ENCODE results near the gene POLR1G.

The POLR1G gene

GRCh38 chr19:45446295-45446694 is 39.9 kb downstream of the POLR1G start:
- WGBS (ENCODE audit: insufficient coverage, insufficient read length): no CpG with 5 or more reads among the region's 6 CpGs
- Histone ChIP-seq H3K27me3 (ENCODE audit: control insufficient read depth, insufficient read depth, low read length) (no peaks in the 10 kb centered on the region), H3K9me3 (ENCODE audit: control insufficient read depth, insufficient read depth, low read length) (no peaks in the 10 kb centered on the region), H3K4me1 (ENCODE audit: control insufficient read depth, insufficient read depth, low read length) (peaks cover 5% of the 10 kb centered on the region; the same call in 1 of the 2 replicates), H3K4me3 (ENCODE audit: low read length) (no peak overlapping the region), H3K27ac (ENCODE audit: low read length) (no peak overlapping the region), H3K36me3 (ENCODE audit: control insufficient read depth, insufficient read depth, low read length) (no peaks in the 10 kb centered on the region)
- no peak for DNase-seq (ENCODE audit: low read depth, low spot score)

DNA sequence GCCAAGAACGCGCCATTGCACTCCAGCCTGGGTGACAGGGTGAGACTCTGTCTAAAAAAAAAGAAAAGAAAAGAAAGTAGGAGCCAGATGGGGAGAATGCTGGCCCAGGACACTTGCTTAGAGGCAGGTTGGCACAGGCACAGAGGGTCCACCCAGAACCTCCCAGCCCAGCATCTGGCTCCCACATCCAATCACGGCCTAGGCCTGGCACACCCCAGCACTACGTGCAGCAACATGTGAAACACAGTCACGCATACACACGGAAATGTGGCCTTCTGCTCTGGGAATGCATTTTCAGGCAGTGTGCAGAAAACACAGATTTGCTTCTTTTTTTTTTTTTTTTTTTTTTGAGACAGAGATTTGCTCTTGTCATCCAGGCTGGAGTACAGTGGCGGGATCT is 40.5 kb downstream of the POLR1G start:
- DNase-seq (ENCODE audit: low read depth, low spot score): no peak
- H3K4me1 ChIP-seq (ENCODE audit: control insufficient read depth, insufficient read depth, low read length): peaks cover 5% of the 10 kb centered on the region; the same call in 1 of the 2 replicates
- no peak overlapping the region for H3K27ac ChIP-seq (ENCODE audit: low read length)
- no peaks in the 10 kb centered on the region for H3K36me3 ChIP-seq (ENCODE audit: control insufficient read depth, insufficient read depth, low read length)
- no CpG with 5 or more reads among the region's 7 CpGs for WGBS (ENCODE audit: insufficient coverage, insufficient read length)
- H3K9me3 ChIP-seq (ENCODE audit: control insufficient read depth, insufficient read depth, low read length): no peaks in the 10 kb centered on the region
- no peak overlapping the region for H3K4me3 ChIP-seq (ENCODE audit: low read length)
- H3K27me3 ChIP-seq (ENCODE audit: control insufficient read depth, insufficient read depth, low read length): peaks cover 2% of the 10 kb centered on the region; the same call in 1 of the 2 replicates

- H3K27me3 ChIP-seq (ENCODE audit: control insufficient read depth, insufficient read depth, low read length): peaks cover 2% of the 10 kb centered on the region; the same call in 1 of the 2 replicates
- no CpG with 5 or more reads among the region's 3 CpGs for WGBS (ENCODE audit: insufficient coverage, insufficient read length)
- no peaks in the 10 kb centered on the region for H3K36me3 ChIP-seq (ENCODE audit: control insufficient read depth, insufficient read depth, low read length)
- no peak overlapping the region for H3K27ac ChIP-seq (ENCODE audit: low read length)
- H3K4me1 ChIP-seq (ENCODE audit: control insufficient read depth, insufficient read depth, low read length): peaks cover 2% of the 10 kb centered on the region; the same call in 1 of the 2 replicates
- no peak overlapping the region for H3K4me3 ChIP-seq (ENCODE audit: low read length)
- H3K9me3 ChIP-seq (ENCODE audit: control insufficient read depth, insufficient read depth, low read length): no peaks in the 10 kb centered on the region
- no peak for DNase-seq (ENCODE audit: low read depth, low spot score)
These were observed 41.9 kb downstream of the POLR1G start for GRCh38 chr19:45448425-45448756.

- no CpG with 5 or more reads among the region's 7 CpGs for WGBS (ENCODE audit: insufficient coverage, insufficient read length)
- no peak overlapping the region for H3K4me3 ChIP-seq (ENCODE audit: low read length)
- H3K36me3 ChIP-seq (ENCODE audit: control insufficient read depth, insufficient read depth, low read length): no peaks in the 10 kb centered on the region
- DNase-seq (ENCODE audit: low read depth, low spot score): no peak
- H3K9me3 ChIP-seq (ENCODE audit: control insufficient read depth, insufficient read depth, low read length): no peaks in the 10 kb centered on the region
- H3K27me3 ChIP-seq (ENCODE audit: control insufficient read depth, insufficient read depth, low read length): peaks cover 2% of the 10 kb centered on the region; the same call in 1 of the 2 replicates
- H3K4me1 ChIP-seq (ENCODE audit: control insufficient read depth, insufficient read depth, low read length): peaks cover 2% of the 10 kb centered on the region; the same call in 1 of the 2 replicates
- no peak overlapping the region for H3K27ac ChIP-seq (ENCODE audit: low read length)
These were observed 42.4 kb downstream of the POLR1G start for GRCh38 chr19:45448887-45449299.

GRCh38 chr19:45450012-45450333 is 43.5 kb downstream of the POLR1G start:
- no peaks in the 10 kb centered on the region for H3K9me3 ChIP-seq (ENCODE audit: control insufficient read depth, insufficient read depth, low read length)
- H3K4me1 ChIP-seq (ENCODE audit: control insufficient read depth, insufficient read depth, low read length): peaks cover 2% of the 10 kb centered on the region; the same call in 1 of the 2 replicates
- no peak overlapping the region; the same call in 1 of the 2 replicates for H3K4me3 ChIP-seq (ENCODE audit: low read length)
- no peak overlapping the region for H3K27ac ChIP-seq (ENCODE audit: low read length)
- DNase-seq (ENCODE audit: low read depth, low spot score): no peak
- H3K27me3 ChIP-seq (ENCODE audit: control insufficient read depth, insufficient read depth, low read length): peaks cover 2% of the 10 kb centered on the region; the same call in 1 of the 2 replicates
- WGBS (ENCODE audit: insufficient coverage, insufficient read length): no CpG with 5 or more reads among the region's 5 CpGs
- no peaks in the 10 kb centered on the region for H3K36me3 ChIP-seq (ENCODE audit: control insufficient read depth, insufficient read depth, low read length)

GRCh38 chr19:45451131-45451849 is 44.8 kb downstream of the POLR1G start:
- no peak overlapping the region for H3K27ac ChIP-seq (ENCODE audit: low read length)
- no peaks in the 10 kb centered on the region for H3K36me3 ChIP-seq (ENCODE audit: control insufficient read depth, insufficient read depth, low read length)
- WGBS (ENCODE audit: insufficient coverage, insufficient read length): no CpG with 5 or more reads among the region's 28 CpGs
- peaks cover 2% of the 10 kb centered on the region; the same call in 1 of the 2 replicates for H3K27me3 ChIP-seq (ENCODE audit: control insufficient read depth, insufficient read depth, low read length)
- peak overlapping the region; percentile 37; the same call in 1 of the 2 replicates for H3K4me3 ChIP-seq (ENCODE audit: low read length)
- peaks cover 7% of the 10 kb centered on the region; the same call in 1 of the 2 replicates for H3K4me1 ChIP-seq (ENCODE audit: control insufficient read depth, insufficient read depth, low read length)
- no peaks in the 10 kb centered on the region for H3K9me3 ChIP-seq (ENCODE audit: control insufficient read depth, insufficient read depth, low read length)
- DNase-seq (ENCODE audit: low read depth, low spot score): no peak

- Histone ChIP-seq H3K4me1 (ENCODE audit: control insufficient read depth, insufficient read depth, low read length) (peaks cover 7% of the 10 kb centered on the region; the same call in 1 of the 2 replicates), H3K4me3 (ENCODE audit: low read length) (no peak overlapping the region), H3K36me3 (ENCODE audit: control insufficient read depth, insufficient read depth, low read length) (no peaks in the 10 kb centered on the region), H3K9me3 (ENCODE audit: control insufficient read depth, insufficient read depth, low read length) (no peaks in the 10 kb centered on the region), H3K27ac (ENCODE audit: low read length) (no peak overlapping the region), H3K27me3 (ENCODE audit: control insufficient read depth, insufficient read depth, low read length) (peaks cover 2% of the 10 kb centered on the region; the same call in 1 of the 2 replicates)
- WGBS (ENCODE audit: insufficient coverage, insufficient read length): no CpG with 5 or more reads among the region's 12 CpGs
- DNase-seq (ENCODE audit: low read depth, low spot score): no peak
These were observed 45.5 kb downstream of the POLR1G start for GRCh38 chr19:45451850-45452387.

- Histone ChIP-seq H3K9me3 (ENCODE audit: control insufficient read depth, insufficient read depth, low read length) (no peaks in the 10 kb centered on the region), H3K27ac (ENCODE audit: low read length) (no peak overlapping the region), H3K4me1 (ENCODE audit: control insufficient read depth, insufficient read depth, low read length) (peaks cover 7% of the 10 kb centered on the region; the same call in 1 of the 2 replicates), H3K4me3 (ENCODE audit: low read length) (no peak overlapping the region), H3K36me3 (ENCODE audit: control insufficient read depth, insufficient read depth, low read length) (no peaks in the 10 kb centered on the region), H3K27me3 (ENCODE audit: control insufficient read depth, insufficient read depth, low read length) (peaks cover 2% of the 10 kb centered on the region; the same call in 1 of the 2 replicates)
- no peak for DNase-seq (ENCODE audit: low read depth, low spot score)
- WGBS (ENCODE audit: insufficient coverage, insufficient read length): no CpG with 5 or more reads among the region's 27 CpGs
These were observed 49.5 kb downstream of the POLR1G start for GRCh38 chr19:45455707-45456499.

GRCh38 chr19:45456500-45456815 is 50.0 kb downstream of the POLR1G start:
- no peak for DNase-seq (ENCODE audit: low read depth, low spot score)
- H3K27ac ChIP-seq (ENCODE audit: low read length): no peak overlapping the region
- H3K9me3 ChIP-seq (ENCODE audit: control insufficient read depth, insufficient read depth, low read length): no peaks in the 10 kb centered on the region
- H3K36me3 ChIP-seq (ENCODE audit: control insufficient read depth, insufficient read depth, low read length): no peaks in the 10 kb centered on the region
- H3K4me3 ChIP-seq (ENCODE audit: low read length): no peak overlapping the region
- peaks cover 2% of the 10 kb centered on the region; the same call in 1 of the 2 replicates for H3K27me3 ChIP-seq (ENCODE audit: control insufficient read depth, insufficient read depth, low read length)
- no CpG with 5 or more reads among the region's 2 CpGs for WGBS (ENCODE audit: insufficient coverage, insufficient read length)
- H3K4me1 ChIP-seq (ENCODE audit: control insufficient read depth, insufficient read depth, low read length): peaks cover 5% of the 10 kb centered on the region; the same call in 1 of the 2 replicates

GRCh38 chr19:45457776-45458175 is 51.3 kb downstream of the POLR1G start:
- peaks cover 5% of the 10 kb centered on the region; the same call in 1 of the 2 replicates for H3K4me1 ChIP-seq (ENCODE audit: control insufficient read depth, insufficient read depth, low read length)
- no peak overlapping the region for H3K4me3 ChIP-seq (ENCODE audit: low read length)
- H3K36me3 ChIP-seq (ENCODE audit: control insufficient read depth, insufficient read depth, low read length): no peaks in the 10 kb centered on the region
- no peaks in the 10 kb centered on the region for H3K27me3 ChIP-seq (ENCODE audit: control insufficient read depth, insufficient read depth, low read length)
- H3K9me3 ChIP-seq (ENCODE audit: control insufficient read depth, insufficient read depth, low read length): no peaks in the 10 kb centered on the region
- H3K27ac ChIP-seq (ENCODE audit: low read length): no peak overlapping the region
- DNase-seq (ENCODE audit: low read depth, low spot score): no peak

All from iPS DF 6.9 (cell line).